GM06990 (cell line): ENCODE data around the gene WDR64.

ENCODE experiments used
- DNase-seq: peaks from one replicate; pipeline ENCODE4 v3.0.0-alpha.2; 2011; ENCODE audit not compliant: insufficient read length; ENCODE audit errors: extremely low read depth
- H3K27me3 ChIP-seq: replicated peaks from 2 replicates; pipeline ENCODE4 v1.6.0; 2011; ENCODE audit warnings: low read length; ENCODE audit not compliant: control insufficient read depth, insufficient read depth
- H3K36me3 ChIP-seq: 2 replicates; pipeline ENCODE4 v1.5.1; 2011; ENCODE audit warnings: low read length; ENCODE audit not compliant: control insufficient read depth, insufficient read depth
- H3K4me3 ChIP-seq: replicated peaks from 2 replicates; pipeline ENCODE4 v1.5.1; 2011; ENCODE audit warnings: low read depth, mild to moderate bottlenecking, control low read depth, low read length
- CTCF ChIP-seq: IDR thresholded peaks from 2 replicates; pipeline ENCODE4 v1.5.1; 2011; ENCODE audit warnings: low read length, control low read depth, mild to moderate bottlenecking, inconsistent platforms; ENCODE audit not compliant: insufficient read depth, poor library complexity, severe bottlenecking

The WDR64 gene

DNA sequence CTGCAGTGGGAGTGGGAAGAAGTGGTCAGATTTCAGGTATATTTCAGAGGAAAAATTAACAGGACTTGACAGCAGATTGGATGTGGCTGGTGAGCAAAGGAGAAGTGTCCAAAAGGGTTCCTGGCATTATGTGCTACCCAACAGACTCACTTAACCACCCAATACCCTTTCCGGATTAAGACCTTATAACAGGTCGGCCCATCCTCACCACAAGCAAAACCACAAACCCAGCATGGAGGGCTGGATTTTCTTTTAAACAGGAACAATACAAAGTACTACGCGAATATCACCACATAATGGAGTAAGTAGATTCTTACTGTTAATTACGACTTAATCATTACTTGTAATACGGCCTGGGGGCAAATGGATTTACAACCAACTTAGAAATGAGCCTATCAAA lies 59.2 kb downstream of the WDR64 start:
- H3K27me3 ChIP-seq: no peaks in the 10 kb centered on the region

GRCh38 chr1:241713316-241713715 lies 61.2 kb downstream of the WDR64 start:
- DNase-seq: no peak

More for the DNA sequence above, 59.2 kb downstream of the WDR64 start:
- no peak for DNase-seq
- H3K36me3 ChIP-seq: no peaks in the 10 kb centered on the region
- no peak overlapping the region for H3K4me3 ChIP-seq
- TF ChIP-seq CTCF: no peak

DNA sequence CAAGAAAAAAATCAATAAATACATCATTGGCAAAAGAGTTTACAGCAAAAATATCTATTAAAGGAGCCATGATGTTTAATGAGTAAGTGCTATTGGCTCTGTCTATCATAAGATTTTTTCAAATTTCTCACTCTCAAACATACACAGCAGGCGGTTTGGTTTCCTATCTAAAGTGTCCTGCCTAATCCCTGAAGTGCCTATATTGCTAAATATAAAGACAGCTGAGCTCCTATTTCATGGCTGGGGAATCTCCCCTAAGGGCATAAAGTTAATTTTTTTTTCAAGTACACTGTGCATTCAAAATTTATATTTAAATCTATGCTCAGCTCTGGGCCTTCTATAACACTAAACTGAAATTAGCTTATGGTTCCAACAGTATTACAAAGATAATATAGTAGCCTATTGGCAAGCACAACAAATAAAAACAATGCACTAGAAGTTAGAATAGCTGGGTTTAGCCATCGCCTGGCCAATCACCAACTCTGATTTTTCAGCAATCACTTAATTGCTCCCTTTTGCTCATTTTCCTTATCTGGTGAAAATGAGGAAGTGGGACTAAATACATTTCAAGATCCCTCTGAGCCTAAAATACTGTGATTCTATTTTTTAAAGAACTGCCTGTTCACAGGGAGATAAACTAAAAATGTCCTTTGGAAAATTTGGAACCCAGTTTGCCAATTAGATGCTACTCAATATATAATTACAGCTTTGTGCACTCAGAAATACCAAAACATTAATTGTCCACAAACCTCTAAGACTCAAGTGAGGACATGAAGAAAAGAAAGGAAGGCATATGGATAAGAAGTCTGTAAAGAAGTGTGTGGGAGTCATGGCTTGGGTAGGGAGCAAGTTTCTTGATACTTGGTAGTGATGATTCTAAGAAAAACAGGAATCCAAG lies 62.5 kb downstream of the WDR64 start:
- no peaks in the 10 kb centered on the region; the same call in 1 of the 2 replicates for H3K27me3 ChIP-seq
- no peak overlapping the region for H3K4me3 ChIP-seq
- no peak for DNase-seq
- no peak for TF ChIP-seq CTCF
- no peaks in the 10 kb centered on the region for H3K36me3 ChIP-seq

More at GRCh38 chr1:241713316-241713715, 61.2 kb downstream of the WDR64 start:
- Histone ChIP-seq H3K36me3 (no peaks in the 10 kb centered on the region), H3K4me3 (no peak overlapping the region), H3K27me3 (no peaks in the 10 kb centered on the region)
- TF ChIP-seq CTCF: no peak

GRCh38 chr1:241715435-241715834 lies 63.4 kb downstream of the WDR64 start:
- Histone ChIP-seq H3K4me3 (no peak overlapping the region), H3K36me3 (no peaks in the 10 kb centered on the region), H3K27me3 (no peaks in the 10 kb centered on the region; the same call in 1 of the 2 replicates)
- DNase-seq: no peak
- TF ChIP-seq CTCF: no peak

GRCh38 chr1:241715956-241716355 lies 63.9 kb downstream of the WDR64 start:
- Histone ChIP-seq H3K4me3 (no peak overlapping the region), H3K36me3 (no peaks in the 10 kb centered on the region), H3K27me3 (no peaks in the 10 kb centered on the region; the same call in 1 of the 2 replicates)
- no peak for DNase-seq
- no peak for TF ChIP-seq CTCF
